GM12872 (cell line): ENCODE measurements around the gene ANLN.

ENCODE experiments used
- CTCF ChIP-seq: IDR thresholded peaks from 3 replicates; pipeline ENCODE4 v1.5.1; 2011; ENCODE audit warnings: low read depth, mild to moderate bottlenecking, low read length, moderate library complexity; ENCODE audit not compliant: insufficient read depth

ANLN gene

GRCh38 chr7:36349626-36350025, 40.0 kb upstream of the ANLN start:
- TF ChIP-seq CTCF: no peak

- TF ChIP-seq CTCF: no peak
Observed at GRCh38 chr7:36355490-36355889, 34.2 kb upstream of the ANLN start.

GRCh38 chr7:36357054-36357453, 32.6 kb upstream of the ANLN start:
- TF ChIP-seq CTCF: no peak

GRCh38 chr7:36358589-36358988, 31.1 kb upstream of the ANLN start:
- TF ChIP-seq CTCF: no peak

- no peak for TF ChIP-seq CTCF
Observed at GRCh38 chr7:36360244-36360643, 29.4 kb upstream of the ANLN start.

- TF ChIP-seq CTCF: no peak
Observed at GRCh38 chr7:36361227-36361626, 28.4 kb upstream of the ANLN start.

- no peak for TF ChIP-seq CTCF
Observed at GRCh38 chr7:36363515-36363914, 26.1 kb upstream of the ANLN start.
